Measurements from ENCODE around the gene OR3A2.

DNA sequence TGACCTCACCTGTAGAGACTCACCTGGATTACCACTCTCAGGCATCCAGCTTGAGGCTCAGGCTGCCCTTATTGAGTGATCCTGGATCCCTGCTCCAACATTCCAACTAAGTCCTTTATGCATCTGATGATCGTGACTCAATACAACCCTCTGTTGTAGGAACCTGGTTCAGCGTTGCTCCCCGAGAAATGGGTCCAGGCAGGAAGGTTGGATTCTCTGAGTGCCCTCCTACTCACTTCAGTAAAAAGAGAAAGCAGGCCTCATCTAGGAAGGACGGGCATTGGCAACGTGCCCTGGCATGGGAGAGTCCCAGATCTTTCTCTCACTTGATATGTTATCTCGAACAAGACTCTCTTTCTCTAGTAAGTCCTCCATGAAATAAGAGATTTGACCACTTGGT, 87.8 kb downstream of the OR3A2 start, which contains the start of gene OR3A1:
- TF ChIP-seq, protein P1, sequence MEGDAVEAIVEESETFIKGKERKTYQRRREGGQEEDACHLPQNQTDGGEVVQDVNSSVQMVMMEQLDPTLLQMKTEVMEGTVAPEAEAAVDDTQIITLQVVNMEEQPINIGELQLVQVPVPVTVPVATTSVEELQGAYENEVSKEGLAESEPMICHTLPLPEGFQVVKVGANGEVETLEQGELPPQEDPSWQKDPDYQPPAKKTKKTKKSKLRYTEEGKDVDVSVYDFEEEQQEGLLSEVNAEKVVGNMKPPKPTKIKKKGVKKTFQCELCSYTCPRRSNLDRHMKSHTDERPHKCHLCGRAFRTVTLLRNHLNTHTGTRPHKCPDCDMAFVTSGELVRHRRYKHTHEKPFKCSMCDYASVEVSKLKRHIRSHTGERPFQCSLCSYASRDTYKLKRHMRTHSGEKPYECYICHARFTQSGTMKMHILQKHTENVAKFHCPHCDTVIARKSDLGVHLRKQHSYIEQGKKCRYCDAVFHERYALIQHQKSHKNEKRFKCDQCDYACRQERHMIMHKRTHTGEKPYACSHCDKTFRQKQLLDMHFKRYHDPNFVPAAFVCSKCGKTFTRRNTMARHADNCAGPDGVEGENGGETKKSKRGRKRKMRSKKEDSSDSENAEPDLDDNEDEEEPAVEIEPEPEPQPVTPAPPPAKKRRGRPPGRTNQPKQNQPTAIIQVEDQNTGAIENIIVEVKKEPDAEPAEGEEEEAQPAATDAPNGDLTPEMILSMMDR (conservative IDR thresholded peaks at IDR 0.05; ENCODE audit: low read depth, low read length) = no peak
- no peak for TF ChIP-seq EZH2 (IDR thresholded peaks at IDR 0.05; ENCODE audit: borderline replicate concordance, low read depth, low read length, poor library complexity, severe bottlenecking)
